PC-3 (cell line): ENCODE results near the gene PLSCR1. TPM values are rescaled to one million over a fixed set of nuclear protein-coding genes. Genes with fewer than 3 reads are reported as not detected.

Experiments
- ATAC-seq: fragments of 200-7000 bp; cut with Tn5 transposase; 2 replicates; pipeline ENCODE4 v1.9.1; 2020; ENCODE audit warnings: mild to moderate bottlenecking, moderate library complexity
- BruUV-seq: library from RNA; stranded (reverse); fragments of 400-500 nt; replicated peaks from 2 replicates; lab custom pipeline; 2021; lab: Mats Ljungman, UMichigan
- CTCF ChIA-PET: fragments of 300-600 bp; sonication (Branson Sonifier 250); formaldehyde crosslinking; loops from one replicate; lab custom pipeline; 2022; ENCODE audit warnings: antibody characterized with exemption; lab: Charles Lee
- POLR2A ChIA-PET: fragments of 300-600 bp; sonication (Branson Sonifier 250); formaldehyde crosslinking; loops from one replicate; lab custom pipeline; 2022; ENCODE audit warnings: antibody characterized with exemption; ENCODE audit not compliant: unreplicated experiment; lab: Charles Lee
- DNase-seq: peaks from one replicate; pipeline ENCODE4 v3.0.0-alpha.2; 2015
- H2AFZ ChIP-seq: fragments of 300-600 bp; sonication (generic); 2 replicates; pipeline ENCODE4 v1.6.0; 2016; ENCODE audit warnings: antibody characterized with exemption, low read length
- H3F3A ChIP-seq: fragments of 300-600 bp; sonication (generic); one replicate; pipeline ENCODE4 v1.6.0; 2017; ENCODE audit warnings: antibody characterized with exemption, low read length, control low read depth, mild to moderate bottlenecking; ENCODE audit not compliant: unreplicated experiment
- H3K27ac ChIP-seq: fragments of 300-600 bp; sonication (generic); 2 replicates; pipeline ENCODE4 v1.5.1; 2016; ENCODE audit warnings: mild to moderate bottlenecking, low read length
- H3K27me3 ChIP-seq: fragments of 300-600 bp; sonication (generic); 2 replicates; pipeline ENCODE4 v1.6.1; 2016; ENCODE audit warnings: low read length, mixed read lengths
- H3K36me3 ChIP-seq: fragments of 300-600 bp; sonication (generic); 2 replicates; pipeline ENCODE4 v1.6.1; 2016; ENCODE audit warnings: low read depth, mixed run types, low read length, mixed read lengths
- H3K4me1 ChIP-seq: fragments of 300-600 bp; sonication (generic); 2 replicates; pipeline ENCODE4 v1.5.1; 2016; ENCODE audit warnings: low read length; ENCODE audit not compliant: insufficient read depth
- H3K4me2 ChIP-seq: fragments of 300-600 bp; sonication (generic); 2 replicates; pipeline ENCODE4 v1.6.0; 2016; ENCODE audit warnings: low read length
- H3K4me3 ChIP-seq: fragments of 300-600 bp; sonication (generic); 2 replicates; pipeline ENCODE4 v1.5.1; 2016; ENCODE audit warnings: mild to moderate bottlenecking, low read length, mixed read lengths
- H3K79me2 ChIP-seq: fragments of 300-600 bp; sonication (generic); 2 replicates; pipeline ENCODE4 v1.6.1; 2017; ENCODE audit warnings: low read length, mixed read lengths
- H3K9ac ChIP-seq: fragments of 300-600 bp; sonication (generic); 2 replicates; pipeline ENCODE4 v1.6.0; 2016; ENCODE audit warnings: mild to moderate bottlenecking, low read length
- H3K9me2 ChIP-seq: fragments of 300-600 bp; sonication (generic); replicated peaks from 2 replicates; pipeline ENCODE4 v1.6.1; 2016; ENCODE audit warnings: mixed run types, low read length, mixed read lengths
- H3K9me3 ChIP-seq: fragments of 300-600 bp; sonication (generic); 2 replicates; pipeline ENCODE4 v1.6.1; 2016; ENCODE audit warnings: low read length, mixed read lengths
- H4K20me1 ChIP-seq: fragments of 300-600 bp; sonication (generic); 2 replicates; pipeline ENCODE4 v1.6.1; 2016; ENCODE audit warnings: low read length, mixed read lengths
- EZH2 ChIP-seq: fragments of 300-600 bp; sonication (generic); IDR thresholded peaks from one replicate; pipeline ENCODE4 v1.6.1; 2017; ENCODE audit warnings: antibody characterized with exemption, mild to moderate bottlenecking, low read length; ENCODE audit not compliant: unreplicated experiment
- EZH2phosphoT487 ChIP-seq: fragments of 300-600 bp; sonication (generic); IDR thresholded peaks from 2 replicates; pipeline ENCODE4 v1.6.1; 2018; ENCODE audit warnings: mild to moderate bottlenecking, antibody characterized with exemption, low read length, borderline replicate concordance
- intact Hi-C: fragments of 100-400 bp; cut with micrococcal nuclease; formaldehyde crosslinking; loops from 2 replicates; pipeline ENCODE4 v1.9.0; 2023
- total RNA-seq: library from RNA; depleted of rRNA; stranded (reverse); fragments of >200 nt; gene quantifications from 2 replicates; pipeline ENCODE4 v1.2.3, GENCODE V29; 2014
- TF ChIP-seq, protein P1 (sequence below): fragments of 300-600 bp; sonication (generic); conservative IDR thresholded peaks from 2 replicates; pipeline ENCODE4 v1.5.1; 2017; ENCODE audit warnings: antibody characterized with exemption, low read depth, mild to moderate bottlenecking, low read length

The PLSCR1 gene
- total RNA-seq, 1 experiment from 2014 or later: 48.8 TPM

DNA sequence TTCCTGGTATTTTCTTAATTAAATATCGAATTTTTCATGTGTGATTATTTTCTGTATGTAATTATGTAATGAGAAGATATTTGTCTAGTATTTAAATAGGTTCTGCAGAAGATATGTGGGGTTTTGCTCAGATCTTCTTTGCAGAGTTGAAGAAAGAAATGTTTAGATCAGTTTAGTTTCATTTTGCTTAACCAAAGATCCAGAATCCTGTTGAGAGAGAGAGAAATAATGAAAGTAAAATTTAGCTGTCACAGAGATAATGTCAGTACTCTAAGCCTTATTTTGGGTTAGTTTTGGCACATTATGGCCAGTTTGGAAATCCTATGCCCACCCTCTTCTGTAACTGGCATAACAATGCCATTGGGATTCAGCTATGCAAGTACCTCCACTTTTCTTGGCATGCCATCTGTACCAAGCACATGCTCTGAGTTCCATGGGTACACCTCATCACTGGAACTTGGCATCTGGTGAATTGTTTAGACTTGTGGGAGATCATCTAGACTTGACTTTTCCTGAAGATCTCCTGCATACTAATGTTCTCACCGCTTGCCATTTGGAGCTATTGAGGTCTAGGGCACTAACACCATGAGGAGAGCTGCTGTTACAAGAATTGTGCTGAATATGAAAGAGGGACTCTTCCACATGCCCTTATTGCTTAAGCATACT, 30.9 kb downstream of the PLSCR1 start:
- POLR2A ChIA-PET: no interaction called here
- Histone ChIP-seq H3K27ac (no peak overlapping the region), H2AFZ (no peak overlapping the region)

DNA sequence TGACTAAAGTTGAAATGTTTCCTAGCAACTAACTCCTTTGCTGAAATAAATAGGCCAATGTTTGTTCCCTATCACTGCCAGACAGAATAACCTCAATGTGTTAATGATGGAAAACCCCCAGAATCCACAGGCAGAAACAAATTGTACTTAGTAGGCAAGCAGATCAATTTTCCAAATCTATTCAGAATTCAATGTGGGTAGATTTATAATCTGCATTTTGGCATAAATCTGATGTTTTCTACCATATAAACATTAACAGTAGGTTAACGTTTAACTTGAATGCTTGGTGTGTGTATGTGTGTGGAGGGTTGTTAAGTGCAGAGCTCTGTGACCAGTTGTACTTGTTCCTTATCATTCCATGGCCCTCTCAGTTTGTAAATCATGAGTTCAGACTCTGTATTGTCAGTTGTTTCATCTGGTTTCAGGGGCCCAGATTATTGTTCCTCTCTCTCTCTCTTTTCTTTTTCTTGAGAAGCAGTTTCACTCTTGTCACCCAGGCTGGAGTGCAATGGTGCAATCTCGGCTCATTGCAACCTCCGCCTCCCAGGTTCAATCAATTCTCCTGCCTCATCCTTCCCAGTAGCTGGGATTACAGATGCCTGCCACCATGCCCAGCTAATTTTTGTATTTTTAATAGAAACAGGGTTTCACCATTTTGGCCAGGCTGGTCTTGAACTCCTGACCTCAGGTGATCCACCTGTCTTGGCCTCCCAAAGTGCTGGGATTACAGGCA, 32.8 kb downstream of the PLSCR1 start:
- H3K27me3 ChIP-seq: no peaks in the 10 kb centered on the region
- H3K36me3 ChIP-seq: peaks cover 5% of the 10 kb centered on the region; the same call in 1 of the 2 replicates
- intact Hi-C loops: no loop called here
- no TSS peak for BruUV-seq
- ATAC-seq (no peak), DNase-seq (no peak)
- H3K79me2 ChIP-seq: no peaks in the 10 kb centered on the region
- H3K4me1 ChIP-seq: peaks cover 13% of the 10 kb centered on the region
- no peak overlapping the region for H3K9ac ChIP-seq
- no peaks in the 10 kb centered on the region for H3K9me3 ChIP-seq
- H3F3A ChIP-seq: peaks cover 8% of the 10 kb centered on the region
- no peak overlapping the region for H3K4me3 ChIP-seq
- no peak for TF ChIP-seq EZH2
- no peak for TF ChIP-seq EZH2phosphoT487
- TF ChIP-seq, protein P1, sequence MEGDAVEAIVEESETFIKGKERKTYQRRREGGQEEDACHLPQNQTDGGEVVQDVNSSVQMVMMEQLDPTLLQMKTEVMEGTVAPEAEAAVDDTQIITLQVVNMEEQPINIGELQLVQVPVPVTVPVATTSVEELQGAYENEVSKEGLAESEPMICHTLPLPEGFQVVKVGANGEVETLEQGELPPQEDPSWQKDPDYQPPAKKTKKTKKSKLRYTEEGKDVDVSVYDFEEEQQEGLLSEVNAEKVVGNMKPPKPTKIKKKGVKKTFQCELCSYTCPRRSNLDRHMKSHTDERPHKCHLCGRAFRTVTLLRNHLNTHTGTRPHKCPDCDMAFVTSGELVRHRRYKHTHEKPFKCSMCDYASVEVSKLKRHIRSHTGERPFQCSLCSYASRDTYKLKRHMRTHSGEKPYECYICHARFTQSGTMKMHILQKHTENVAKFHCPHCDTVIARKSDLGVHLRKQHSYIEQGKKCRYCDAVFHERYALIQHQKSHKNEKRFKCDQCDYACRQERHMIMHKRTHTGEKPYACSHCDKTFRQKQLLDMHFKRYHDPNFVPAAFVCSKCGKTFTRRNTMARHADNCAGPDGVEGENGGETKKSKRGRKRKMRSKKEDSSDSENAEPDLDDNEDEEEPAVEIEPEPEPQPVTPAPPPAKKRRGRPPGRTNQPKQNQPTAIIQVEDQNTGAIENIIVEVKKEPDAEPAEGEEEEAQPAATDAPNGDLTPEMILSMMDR: no peak
- no peak overlapping the region for H3K27ac ChIP-seq
- POLR2A ChIA-PET: no interaction called here
- H3K4me2 ChIP-seq: no peak overlapping the region
- H2AFZ ChIP-seq: no peak overlapping the region
- no peaks in the 10 kb centered on the region for H4K20me1 ChIP-seq
- CTCF ChIA-PET: no interaction called here
- H3K9me2 ChIP-seq: no peaks in the 10 kb centered on the region

More for the DNA sequence above, 30.9 kb downstream of the PLSCR1 start:
- Histone ChIP-seq H3K4me1 (no peaks in the 10 kb centered on the region), H3F3A (no peaks in the 10 kb centered on the region), H3K27me3 (no peaks in the 10 kb centered on the region), H3K36me3 (peaks cover 5% of the 10 kb centered on the region; the same call in 1 of the 2 replicates), H3K9ac (no peak overlapping the region), H3K9me2 (no peaks in the 10 kb centered on the region), H3K4me2 (no peak overlapping the region), H3K4me3 (no peak overlapping the region), H4K20me1 (no peaks in the 10 kb centered on the region), H3K9me3 (no peaks in the 10 kb centered on the region), H3K79me2 (no peaks in the 10 kb centered on the region)
- intact Hi-C loops: no loop called here
- no peak for DNase-seq
- TF ChIP-seq, protein P1: no peak
- TF ChIP-seq EZH2 (no peak), EZH2phosphoT487 (no peak)
- no peak for ATAC-seq
- no TSS peak for BruUV-seq
- CTCF ChIA-PET: no interaction called here
